GM18858 (cell line): ENCODE measurements around the gene ZNF678.
"Not testable (repeated sequence)": the region's sequence is repeated elsewhere in the genome, so short reads cannot be mapped to it uniquely, and the experiment has no call there.

ENCODE experiments used
- ATAC-seq: cut with Tn5 transposase; IDR thresholded peaks from one replicate; pipeline ENCODE4 v1.9.1; 2021; ENCODE audit not compliant: unreplicated experiment

ZNF678 gene

DNA sequence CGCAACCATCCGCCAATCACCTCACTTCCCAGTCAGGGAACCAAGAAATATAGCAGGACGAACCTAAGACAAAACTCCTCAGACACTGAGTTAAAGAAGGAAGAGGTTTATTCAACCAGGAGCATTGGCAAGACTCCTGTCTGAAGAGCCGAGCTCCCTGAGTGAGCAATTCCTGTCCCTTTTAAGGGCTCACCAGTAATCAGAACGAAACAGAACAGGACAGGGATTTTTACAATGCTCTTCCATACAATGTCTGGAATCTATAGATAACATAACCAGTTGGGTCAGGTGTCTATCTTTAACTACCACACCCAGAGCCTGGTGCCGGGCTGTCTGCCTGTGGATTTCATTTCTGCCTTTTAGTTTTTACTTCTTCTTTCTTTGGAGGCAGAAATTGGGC lies 32.9 kb downstream of the ZNF678 start:
- not testable (repeated sequence) for ATAC-seq

DNA sequence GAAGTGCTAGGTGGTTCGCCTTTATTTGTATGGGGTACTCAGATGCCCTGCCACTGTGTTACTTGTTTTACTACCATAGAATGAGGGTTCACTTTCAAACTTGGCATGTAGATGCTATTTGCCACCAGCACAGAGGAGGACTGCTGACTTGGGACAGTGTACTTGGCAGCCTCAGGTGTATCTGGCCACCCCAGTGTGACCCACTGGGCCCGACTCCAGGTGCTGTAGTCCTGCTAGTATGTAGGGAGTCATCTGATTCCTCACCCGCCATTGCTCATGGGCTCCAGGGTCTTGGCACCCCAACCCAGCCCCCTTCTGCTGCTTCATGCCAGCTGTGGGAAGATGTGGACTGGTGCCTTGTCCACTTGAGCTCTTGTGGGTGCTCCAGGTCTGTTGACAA lies 40.0 kb downstream of the ZNF678 start:
- ATAC-seq, result no peak

DNA sequence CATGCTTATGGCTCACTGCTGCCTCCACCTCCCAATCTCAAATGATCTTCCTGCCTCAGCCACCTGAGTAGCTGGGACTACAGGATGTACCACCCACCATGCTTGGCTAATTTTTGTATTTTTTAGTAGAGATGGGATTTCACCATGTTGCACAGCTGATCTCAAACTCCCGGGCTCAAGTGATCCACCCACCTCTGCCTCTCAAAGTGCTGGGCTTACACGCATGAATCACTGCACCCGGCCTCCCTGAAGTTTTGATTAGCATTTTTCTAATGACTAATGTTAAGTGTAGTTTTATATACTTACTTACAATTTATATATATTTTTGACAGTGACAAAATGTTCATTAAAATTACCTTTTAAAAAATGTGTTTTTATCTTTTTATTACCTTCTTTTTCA lies 41.1 kb downstream of the ZNF678 start:
- ATAC-seq, result no peak

DNA sequence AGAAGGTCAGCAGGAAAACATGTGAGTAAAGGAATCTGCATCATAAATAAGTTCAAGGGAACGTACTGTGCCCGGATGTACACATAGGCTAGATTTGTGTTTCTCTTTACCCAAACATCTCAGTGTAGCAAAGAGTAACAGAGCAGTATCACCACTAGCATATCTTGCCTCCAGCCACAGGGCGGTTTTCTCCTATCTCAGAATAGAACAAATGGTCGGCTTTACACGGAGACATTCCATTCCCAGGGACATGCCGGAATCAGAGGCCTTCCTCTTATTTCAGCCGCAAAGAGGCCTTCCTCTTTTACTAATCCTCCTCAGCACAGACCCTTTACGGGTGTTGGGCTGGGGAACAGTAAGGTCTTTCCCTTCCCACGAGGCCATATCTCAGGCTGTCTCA lies 42.9 kb downstream of the ZNF678 start:
- not testable (repeated sequence) for ATAC-seq

DNA sequence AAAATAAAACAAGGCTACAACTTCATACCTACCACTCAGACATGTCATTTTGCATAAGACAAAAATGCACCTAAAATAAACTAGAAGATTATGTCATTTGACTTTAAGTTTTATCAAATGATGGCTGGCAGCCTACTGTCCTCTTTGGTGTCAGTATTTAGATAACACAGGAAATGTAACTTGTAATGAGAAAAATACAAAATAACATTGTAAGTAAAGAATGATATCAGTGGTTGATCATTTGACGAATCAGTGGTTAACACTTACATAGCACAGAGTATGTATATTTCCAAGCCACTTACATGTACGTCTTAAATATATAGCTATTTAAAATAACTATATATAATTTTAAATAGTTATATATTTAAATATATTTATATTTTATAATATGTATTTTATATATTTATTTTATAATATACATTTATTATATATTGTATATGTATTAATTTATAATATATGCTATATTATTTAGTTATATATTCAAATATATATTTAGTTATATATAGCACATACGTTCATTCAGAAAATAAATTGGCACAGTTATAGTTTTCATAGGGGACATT lies 44.1 kb downstream of the ZNF678 start:
- ATAC-seq, result no peak

GRCh38 chr1:227612658-227613057 lies 49.3 kb downstream of the ZNF678 start:
- no peak for ATAC-seq

DNA sequence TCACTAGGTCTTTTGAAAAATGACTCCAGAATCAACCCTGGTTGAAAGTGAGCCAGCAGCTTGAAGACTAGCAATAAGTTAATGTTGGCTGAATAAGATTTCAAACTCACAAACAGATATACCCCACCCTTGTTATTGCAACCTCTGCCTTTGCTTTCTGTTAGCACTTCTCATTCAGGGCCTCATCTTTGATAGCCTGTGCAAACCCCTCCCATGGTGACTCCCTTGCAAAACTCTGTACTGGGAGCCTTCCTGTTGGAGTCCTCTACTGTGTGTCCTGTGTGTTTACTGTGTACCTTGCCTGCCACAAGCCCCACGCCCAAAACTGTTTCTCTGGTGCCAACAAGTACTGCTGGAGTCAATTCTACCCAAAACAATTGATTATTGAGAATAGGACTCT lies 50.2 kb downstream of the ZNF678 start:
- no peak for ATAC-seq

GRCh38 chr1:227621211-227621610 lies 57.9 kb downstream of the ZNF678 start:
- no peak for ATAC-seq

DNA sequence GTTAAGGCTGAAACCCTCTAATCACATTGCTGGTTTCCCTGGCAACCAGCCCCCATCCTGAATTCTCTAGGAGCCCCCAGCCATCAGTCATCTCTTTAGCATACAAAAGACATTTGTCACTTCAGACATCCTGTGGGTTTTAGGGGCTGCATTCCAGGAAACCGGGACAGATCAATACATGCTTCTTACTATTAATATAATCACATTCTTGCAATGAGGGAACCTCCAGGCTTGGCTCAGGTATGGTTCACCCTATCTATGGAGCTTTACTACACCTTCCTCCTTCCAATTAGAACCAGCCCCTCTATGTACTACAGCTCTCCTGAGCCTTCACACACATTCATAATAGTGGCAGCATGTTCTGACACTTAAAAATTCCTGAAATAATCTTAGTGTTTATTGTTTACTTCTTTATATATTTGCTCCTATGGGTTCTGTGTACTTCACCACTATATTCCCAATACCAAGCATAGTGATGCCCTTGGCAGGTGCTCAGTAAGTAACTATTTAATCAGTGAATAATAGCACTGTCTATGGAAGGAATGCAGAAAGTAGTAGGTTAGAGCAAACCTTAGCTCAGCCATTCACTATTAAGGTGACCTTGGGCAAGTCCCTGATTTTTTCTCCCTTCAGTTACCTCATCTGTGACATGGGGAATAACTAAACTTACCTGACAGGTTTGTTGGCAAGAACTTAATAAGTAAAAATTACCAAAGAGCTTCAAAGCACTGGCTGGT lies 59.6 kb downstream of the ZNF678 start:
- ATAC-seq, result no peak

DNA sequence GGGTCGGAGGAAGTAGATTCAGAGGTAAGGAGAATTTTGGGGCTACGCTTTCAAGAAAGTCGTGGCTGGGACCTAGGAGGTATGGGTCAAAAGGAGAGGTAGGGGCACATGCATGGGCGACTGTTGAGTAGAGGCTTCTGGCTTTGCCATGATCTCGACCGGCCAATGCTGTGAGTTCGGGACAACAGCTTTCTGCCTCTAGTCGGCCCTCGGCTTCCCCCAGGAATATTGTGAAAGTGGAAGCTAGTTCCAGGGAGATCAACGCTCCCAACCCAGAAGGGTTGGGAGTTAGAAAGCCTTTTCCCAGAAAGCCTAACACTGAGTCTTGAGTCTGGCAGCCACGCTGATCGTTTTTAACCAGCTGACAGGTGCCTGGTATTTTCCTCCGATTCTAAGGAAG lies 69.0 kb downstream of the ZNF678 start:
- no peak for ATAC-seq

- no peak for ATAC-seq
Observed at GRCh38 chr1:227635596-227635995, 72.2 kb downstream of the ZNF678 start.

GRCh38 chr1:227654431-227654830 lies 91.1 kb downstream of the ZNF678 start:
- no peak for ATAC-seq

DNA sequence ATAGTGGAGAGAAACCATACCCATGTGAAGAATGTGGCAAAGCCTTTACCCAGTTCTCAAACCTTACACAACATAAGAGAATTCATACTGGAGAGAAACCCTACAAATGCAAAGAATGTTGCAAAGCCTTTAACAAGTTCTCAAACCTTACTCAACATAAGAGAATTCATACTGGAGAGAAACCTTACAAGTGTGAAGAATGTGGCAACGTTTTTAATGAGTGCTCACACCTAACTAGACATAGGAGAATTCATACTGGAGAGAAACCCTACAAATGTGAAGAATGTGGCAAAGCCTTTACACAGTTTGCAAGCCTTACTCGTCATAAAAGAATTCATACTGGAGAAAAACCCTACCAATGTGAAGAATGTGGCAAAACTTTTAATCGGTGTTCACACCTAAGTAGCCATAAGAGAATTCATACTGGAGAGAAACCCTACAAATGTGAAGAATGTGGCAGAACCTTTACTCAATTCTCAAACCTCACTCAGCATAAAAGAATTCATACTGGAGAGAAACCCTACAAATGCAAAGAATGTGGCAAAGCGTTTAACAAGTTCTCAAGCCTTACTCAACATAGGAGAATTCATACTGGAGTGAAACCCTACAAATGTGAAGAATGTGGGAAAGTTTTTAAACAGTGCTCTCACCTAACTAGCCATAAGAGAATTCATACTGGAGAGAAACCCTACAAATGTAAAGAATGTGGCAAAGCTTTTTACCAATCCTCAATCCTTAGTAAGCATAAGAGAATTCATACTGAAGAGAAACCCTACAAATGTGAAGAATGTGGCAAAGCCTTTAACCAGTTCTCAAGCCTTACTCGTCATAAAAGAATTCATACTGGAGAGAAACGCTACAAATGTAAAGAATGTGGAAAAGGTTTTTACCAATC lies 91.7 kb downstream of the ZNF678 start:
- ATAC-seq, result no peak

DNA sequence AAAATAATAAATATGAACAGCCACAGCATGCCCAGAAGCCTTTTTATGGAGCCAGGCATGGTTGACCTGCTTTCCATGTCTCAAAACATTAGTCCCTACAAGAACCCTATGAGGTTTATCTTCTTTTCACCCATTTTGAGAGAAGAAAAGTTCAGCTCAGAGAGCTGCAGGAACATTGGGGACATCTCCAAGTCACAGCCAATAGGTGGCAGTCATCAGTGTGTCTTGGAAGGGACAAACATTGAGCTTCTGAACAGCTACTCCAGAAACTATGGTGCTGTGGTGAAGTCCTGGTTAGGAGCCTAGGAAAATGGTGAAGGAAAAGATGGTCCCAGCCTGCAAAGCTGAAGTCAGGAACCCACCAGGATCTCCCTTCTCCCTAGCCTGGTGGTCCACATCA lies 98.1 kb downstream of the ZNF678 start:
- ATAC-seq, result no peak

- no peak for ATAC-seq
Observed at GRCh38 chr1:227662933-227663332, 99.6 kb downstream of the ZNF678 start.

DNA sequence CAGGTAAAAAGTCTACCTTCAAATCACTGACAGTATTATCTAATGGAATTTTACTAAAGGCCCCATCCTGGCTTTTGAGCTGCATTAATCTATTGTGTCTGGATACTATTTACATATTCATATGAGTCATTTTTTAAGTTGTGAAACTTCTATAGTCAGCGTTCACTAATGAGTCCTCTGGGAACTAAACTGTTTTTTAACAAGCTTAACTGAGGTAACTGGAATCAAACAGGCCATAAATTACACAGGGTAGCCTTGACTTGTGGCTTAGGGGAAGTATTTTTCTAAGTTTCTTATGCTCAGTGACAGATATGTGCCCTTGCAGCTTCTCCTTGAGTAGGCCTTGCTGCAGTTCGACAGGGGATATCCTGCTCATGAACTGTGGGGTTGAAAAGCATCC lies 102.9 kb downstream of the ZNF678 start:
- no peak for ATAC-seq

DNA sequence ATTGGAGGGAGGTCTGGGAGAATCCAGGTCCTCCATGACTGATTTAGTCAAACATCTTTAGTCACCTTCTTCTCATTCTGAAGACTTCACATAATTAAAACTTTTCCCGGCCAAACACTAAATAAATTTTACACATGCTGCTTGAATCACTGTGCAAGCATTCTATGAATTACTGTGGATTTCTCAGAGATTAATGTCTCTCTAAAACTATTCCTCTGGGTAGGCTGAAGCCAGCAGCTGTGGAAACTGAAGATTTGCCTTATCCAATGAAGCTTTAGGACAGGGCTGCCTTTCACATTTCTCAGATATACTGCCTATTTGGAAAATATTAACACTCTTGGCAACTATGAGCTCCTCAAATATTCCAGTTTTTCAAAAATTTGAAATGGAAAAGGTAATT lies 110.1 kb downstream of the ZNF678 start:
- no peak for ATAC-seq

DNA sequence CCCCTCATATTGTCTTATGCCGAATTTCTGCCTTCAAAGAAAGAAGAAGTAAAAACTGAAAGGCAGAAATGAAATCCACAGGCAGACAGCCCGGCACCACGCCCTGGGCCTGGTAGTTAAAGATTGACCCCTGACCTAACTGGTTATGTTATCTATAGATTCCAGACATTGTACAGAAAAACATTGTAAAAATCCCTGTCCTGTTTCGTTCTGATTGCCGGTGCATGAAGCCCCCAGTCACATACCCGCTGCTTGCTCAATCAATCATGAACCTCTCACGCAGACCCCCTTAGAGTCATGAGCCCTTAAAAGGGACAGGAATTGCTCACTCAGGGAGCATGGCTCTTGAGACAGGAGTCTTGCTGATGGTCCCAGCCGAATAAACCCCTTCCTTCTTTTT lies 122.5 kb downstream of the ZNF678 start:
- ATAC-seq, result no peak

DNA sequence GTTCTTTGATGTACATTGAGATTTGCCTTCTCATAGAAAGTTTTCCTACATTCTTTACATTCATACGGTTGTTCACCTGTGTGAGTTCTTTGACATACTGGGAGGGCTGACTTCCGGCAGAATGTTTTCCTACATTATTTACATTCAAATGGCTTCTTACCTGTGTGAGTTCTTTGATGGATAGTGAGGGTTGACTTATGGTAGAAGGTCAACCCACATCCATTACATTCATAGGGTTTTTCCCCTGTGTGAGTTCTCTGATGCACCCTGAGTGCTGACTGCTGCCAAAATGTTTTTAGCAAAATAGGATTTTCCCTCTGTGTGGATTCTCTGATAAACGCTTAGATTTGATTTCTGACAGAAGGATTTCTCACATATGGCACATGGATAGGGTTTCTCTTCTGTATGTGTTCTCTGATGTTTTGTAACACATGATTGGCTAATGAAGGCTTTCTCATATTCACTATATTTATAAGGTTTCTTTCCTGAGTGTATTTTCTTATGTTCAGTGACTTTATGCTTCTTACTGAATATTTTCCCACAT lies 134.0 kb downstream of the ZNF678 start:
- no peak for ATAC-seq

- not testable (repeated sequence) for ATAC-seq
Observed at GRCh38 chr1:227701631-227702030, 138.3 kb downstream of the ZNF678 start.

DNA sequence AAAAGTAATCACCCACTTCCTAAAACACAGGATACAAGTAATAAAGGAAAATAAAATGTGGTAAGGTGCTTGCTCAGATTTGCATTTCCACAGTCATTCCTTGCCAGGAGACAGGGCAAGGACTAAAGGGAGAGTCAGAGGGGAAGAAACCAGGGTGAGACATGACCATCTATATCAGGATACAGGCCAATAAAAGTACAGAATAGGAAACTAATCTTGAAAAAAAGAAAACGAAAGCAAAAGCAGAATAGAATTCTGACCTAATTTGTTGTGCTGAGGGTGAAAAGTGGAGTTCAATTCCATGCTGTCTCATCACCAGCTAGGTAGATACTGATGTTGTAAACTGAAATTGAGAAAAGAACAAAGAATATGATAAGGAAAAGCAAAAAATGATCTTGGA lies 144.5 kb downstream of the ZNF678 start:
- ATAC-seq, result no peak

GRCh38 chr1:227709451-227709850 lies 146.1 kb downstream of the ZNF678 start:
- no peak for ATAC-seq
